Measurements from ENCODE around the gene YRDC. TPM values are rescaled to one million over a fixed set of nuclear protein-coding genes. Genes with fewer than 3 reads are reported as not detected.

Gene YRDC
- polyA plus RNA-seq, 1 donor from 2014 or later, result 34.1 TPM

GRCh38 chr1:37764888-37765441 lies 43.0 kb downstream of the YRDC start, which contains the start of gene EPHA10:
Gene EPHA10, minus strand, starts transcription at chr1:37765120. Its CDS starts 54 bp downstream, at chr1:37765066.
- peak within 1 kb of the TSS; percentile 80 for H2AFZ ChIP-seq (ENCODE audit: low read depth, low read length)
- H3K9me2 ChIP-seq (ENCODE audit: insufficient read depth, low read length), result no peaks in the 10 kb centered on the region
- TF ChIP-seq EP300 (conservative IDR thresholded peaks at IDR 0.05; ENCODE audit: poor library complexity, severe bottlenecking) (no peak), MXI1 (conservative IDR thresholded peaks at IDR 0.05; ENCODE audit: poor library complexity, severe bottlenecking) (peak; percentile 72), REST (IDR thresholded peaks at IDR 0.05; ENCODE audit: borderline replicate concordance) (no peak), SMC3 (conservative IDR thresholded peaks at IDR 0.05; ENCODE audit: poor library complexity) (peak; percentile 32), EZH2 (IDR thresholded peaks at IDR 0.05; ENCODE audit: borderline replicate concordance, insufficient read depth, low read length, poor library complexity, severe bottlenecking) (no peak), TAF1 (IDR thresholded peaks at IDR 0.05; ENCODE audit: low read depth) (peak; percentile 63), POLR2AphosphoS5 (IDR thresholded peaks at IDR 0.05) (peak; percentile 64), RAD21 (conservative IDR thresholded peaks at IDR 0.05) (peak; percentile 39)
- TF ChIP-seq, protein P1, sequence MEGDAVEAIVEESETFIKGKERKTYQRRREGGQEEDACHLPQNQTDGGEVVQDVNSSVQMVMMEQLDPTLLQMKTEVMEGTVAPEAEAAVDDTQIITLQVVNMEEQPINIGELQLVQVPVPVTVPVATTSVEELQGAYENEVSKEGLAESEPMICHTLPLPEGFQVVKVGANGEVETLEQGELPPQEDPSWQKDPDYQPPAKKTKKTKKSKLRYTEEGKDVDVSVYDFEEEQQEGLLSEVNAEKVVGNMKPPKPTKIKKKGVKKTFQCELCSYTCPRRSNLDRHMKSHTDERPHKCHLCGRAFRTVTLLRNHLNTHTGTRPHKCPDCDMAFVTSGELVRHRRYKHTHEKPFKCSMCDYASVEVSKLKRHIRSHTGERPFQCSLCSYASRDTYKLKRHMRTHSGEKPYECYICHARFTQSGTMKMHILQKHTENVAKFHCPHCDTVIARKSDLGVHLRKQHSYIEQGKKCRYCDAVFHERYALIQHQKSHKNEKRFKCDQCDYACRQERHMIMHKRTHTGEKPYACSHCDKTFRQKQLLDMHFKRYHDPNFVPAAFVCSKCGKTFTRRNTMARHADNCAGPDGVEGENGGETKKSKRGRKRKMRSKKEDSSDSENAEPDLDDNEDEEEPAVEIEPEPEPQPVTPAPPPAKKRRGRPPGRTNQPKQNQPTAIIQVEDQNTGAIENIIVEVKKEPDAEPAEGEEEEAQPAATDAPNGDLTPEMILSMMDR (IDR thresholded peaks at IDR 0.05; ENCODE audit: poor library complexity, severe bottlenecking), result peak; percentile 21
- peak within 1 kb of the TSS; percentile 87 for H3K4me3 ChIP-seq (ENCODE audit: low read length)
- no peaks in the 10 kb centered on the region for H3K9me3 ChIP-seq (ENCODE audit: low read length)
- no peaks in the 10 kb centered on the region for H4K20me1 ChIP-seq (ENCODE audit: insufficient read depth)
- no peaks in the 10 kb centered on the region for H3F3A ChIP-seq (ENCODE audit: insufficient read depth, low read length, poor library complexity, severe bottlenecking)
- H3K9ac ChIP-seq (ENCODE audit: low read length), result peak within 1 kb of the TSS; percentile 75
- H3K79me2 ChIP-seq (replicated peaks; ENCODE audit: insufficient read depth, low read length), result no peaks in the 10 kb centered on the region
- H3K36me3 ChIP-seq (ENCODE audit: insufficient read depth, low read length), result no peaks in the 10 kb centered on the region
- peak within 1 kb of the TSS; percentile 94 for H3K4me2 ChIP-seq (ENCODE audit: low read length)
- peaks cover 88% of the 10 kb centered on the region for H3K27me3 ChIP-seq (ENCODE audit: insufficient read depth, low read depth, low read length)
- H3K27ac ChIP-seq (ENCODE audit: low read length), result peak within 1 kb of the TSS; percentile 78

DNA sequence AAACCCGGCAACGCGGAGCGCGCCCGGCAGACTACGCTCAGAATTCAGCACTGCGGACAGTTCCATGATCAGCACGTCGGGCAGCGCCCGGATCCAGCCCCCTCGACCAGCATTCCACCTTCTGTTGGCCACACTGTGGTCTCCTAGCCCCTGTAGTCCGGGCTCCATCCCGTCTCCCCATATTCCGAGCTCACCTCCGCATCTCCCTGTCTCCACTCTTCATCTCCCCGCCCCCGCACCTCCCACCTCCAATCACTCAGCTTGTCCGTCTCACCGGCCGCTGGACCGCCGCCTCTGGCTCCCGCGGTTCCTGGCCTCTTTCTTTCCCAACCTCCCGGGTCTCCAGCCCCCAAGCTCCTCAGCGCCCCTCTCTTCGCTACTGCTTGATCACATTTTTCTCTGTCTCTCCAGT lies 43.6 kb downstream of the YRDC start:
- Histone ChIP-seq H3K9me2 (ENCODE audit: insufficient read depth, low read length) (no peaks in the 10 kb centered on the region), H2AFZ (ENCODE audit: low read depth, low read length) (peak overlapping the region; percentile 22), H3K4me2 (ENCODE audit: low read length) (peak overlapping the region; percentile 81), H3K36me3 (ENCODE audit: insufficient read depth, low read length) (no peaks in the 10 kb centered on the region), H3K79me2 (replicated peaks; ENCODE audit: insufficient read depth, low read length) (no peaks in the 10 kb centered on the region), H3K9me3 (ENCODE audit: low read length) (no peaks in the 10 kb centered on the region), H3K27me3 (ENCODE audit: insufficient read depth, low read depth, low read length) (peaks cover 88% of the 10 kb centered on the region), H3K27ac (ENCODE audit: low read length) (peak overlapping the region; percentile 66), H3K9ac (ENCODE audit: low read length) (peak overlapping the region; percentile 75), H3F3A (ENCODE audit: insufficient read depth, low read length, poor library complexity, severe bottlenecking) (no peaks in the 10 kb centered on the region), H4K20me1 (ENCODE audit: insufficient read depth) (no peaks in the 10 kb centered on the region), H3K4me3 (ENCODE audit: low read length) (peak overlapping the region; percentile 87)
- TF ChIP-seq EP300 (conservative IDR thresholded peaks at IDR 0.05; ENCODE audit: poor library complexity, severe bottlenecking), result no peak
- TF ChIP-seq RAD21 (conservative IDR thresholded peaks at IDR 0.05), result no peak
- TF ChIP-seq, protein P1 (IDR thresholded peaks at IDR 0.05; ENCODE audit: poor library complexity, severe bottlenecking), result no peak
- no peak for TF ChIP-seq TAF1 (IDR thresholded peaks at IDR 0.05; ENCODE audit: low read depth)
- peak; percentile 97 for TF ChIP-seq REST (IDR thresholded peaks at IDR 0.05; ENCODE audit: borderline replicate concordance)
- TF ChIP-seq POLR2AphosphoS5 (IDR thresholded peaks at IDR 0.05), result peak; percentile 22
- no peak for TF ChIP-seq MXI1 (conservative IDR thresholded peaks at IDR 0.05; ENCODE audit: poor library complexity, severe bottlenecking)
- no peak for TF ChIP-seq SMC3 (conservative IDR thresholded peaks at IDR 0.05; ENCODE audit: poor library complexity)
- no peak for TF ChIP-seq EZH2 (IDR thresholded peaks at IDR 0.05; ENCODE audit: borderline replicate concordance, insufficient read depth, low read length, poor library complexity, severe bottlenecking)

Measured in neural cell (in vitro differentiated cells).